Measurements from ENCODE around the gene NEDD9.

Gene NEDD9

DNA sequence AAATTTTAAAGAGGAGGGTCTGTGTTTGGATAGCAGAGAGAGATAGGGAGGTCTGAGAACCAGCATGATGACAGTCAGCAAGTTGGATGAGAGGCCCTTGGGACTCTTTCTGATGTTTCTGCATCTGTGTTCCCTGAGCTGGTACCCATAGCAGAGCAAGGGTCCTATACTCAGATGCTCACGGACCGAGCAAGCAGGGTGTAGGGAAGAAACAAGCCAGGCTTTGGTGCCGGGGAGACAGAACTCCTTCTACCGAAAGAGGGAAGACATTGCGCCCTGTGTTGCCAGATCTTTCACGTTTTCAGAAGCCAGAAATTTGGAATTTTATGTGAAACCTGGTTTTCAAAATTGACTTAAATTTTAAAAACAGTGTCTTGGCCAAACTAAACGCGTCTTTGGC lies 34.6 kb downstream of the NEDD9 start:
- H3K4me3 ChIP-seq (ENCODE audit: control insufficient read depth, low read depth, low read length): no peak overlapping the region
- no peak for DNase-seq (ENCODE audit: low read depth)
- TF ChIP-seq, protein P1, sequence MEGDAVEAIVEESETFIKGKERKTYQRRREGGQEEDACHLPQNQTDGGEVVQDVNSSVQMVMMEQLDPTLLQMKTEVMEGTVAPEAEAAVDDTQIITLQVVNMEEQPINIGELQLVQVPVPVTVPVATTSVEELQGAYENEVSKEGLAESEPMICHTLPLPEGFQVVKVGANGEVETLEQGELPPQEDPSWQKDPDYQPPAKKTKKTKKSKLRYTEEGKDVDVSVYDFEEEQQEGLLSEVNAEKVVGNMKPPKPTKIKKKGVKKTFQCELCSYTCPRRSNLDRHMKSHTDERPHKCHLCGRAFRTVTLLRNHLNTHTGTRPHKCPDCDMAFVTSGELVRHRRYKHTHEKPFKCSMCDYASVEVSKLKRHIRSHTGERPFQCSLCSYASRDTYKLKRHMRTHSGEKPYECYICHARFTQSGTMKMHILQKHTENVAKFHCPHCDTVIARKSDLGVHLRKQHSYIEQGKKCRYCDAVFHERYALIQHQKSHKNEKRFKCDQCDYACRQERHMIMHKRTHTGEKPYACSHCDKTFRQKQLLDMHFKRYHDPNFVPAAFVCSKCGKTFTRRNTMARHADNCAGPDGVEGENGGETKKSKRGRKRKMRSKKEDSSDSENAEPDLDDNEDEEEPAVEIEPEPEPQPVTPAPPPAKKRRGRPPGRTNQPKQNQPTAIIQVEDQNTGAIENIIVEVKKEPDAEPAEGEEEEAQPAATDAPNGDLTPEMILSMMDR (conservative IDR thresholded peaks at IDR 0.05; ENCODE audit: control insufficient read depth, insufficient read depth, low read depth, low read length): no peak

DNA sequence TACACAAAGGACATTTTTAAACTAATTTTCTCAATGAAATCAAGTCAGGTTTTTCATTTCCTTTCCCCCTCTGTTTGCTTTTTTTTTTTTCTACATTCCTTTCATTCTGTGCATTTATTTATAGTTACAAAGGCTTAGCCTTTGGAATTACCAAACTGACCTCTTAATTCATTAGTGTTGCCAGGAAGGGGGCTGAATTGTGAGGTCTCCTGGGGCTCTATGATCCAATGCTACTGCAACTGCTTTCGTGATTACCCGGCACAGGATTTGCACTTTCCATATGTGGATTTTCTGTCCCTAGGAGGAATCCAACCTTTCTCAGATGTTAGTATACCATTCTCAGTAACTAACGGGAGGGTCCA lies 35.3 kb downstream of the NEDD9 start:
- TF ChIP-seq, protein P1 (conservative IDR thresholded peaks at IDR 0.05; ENCODE audit: control insufficient read depth, insufficient read depth, low read depth, low read length): no peak
- H3K4me3 ChIP-seq (ENCODE audit: control insufficient read depth, low read depth, low read length): no peak overlapping the region
- peak; percentile 77 for DNase-seq (ENCODE audit: low read depth)

DNA sequence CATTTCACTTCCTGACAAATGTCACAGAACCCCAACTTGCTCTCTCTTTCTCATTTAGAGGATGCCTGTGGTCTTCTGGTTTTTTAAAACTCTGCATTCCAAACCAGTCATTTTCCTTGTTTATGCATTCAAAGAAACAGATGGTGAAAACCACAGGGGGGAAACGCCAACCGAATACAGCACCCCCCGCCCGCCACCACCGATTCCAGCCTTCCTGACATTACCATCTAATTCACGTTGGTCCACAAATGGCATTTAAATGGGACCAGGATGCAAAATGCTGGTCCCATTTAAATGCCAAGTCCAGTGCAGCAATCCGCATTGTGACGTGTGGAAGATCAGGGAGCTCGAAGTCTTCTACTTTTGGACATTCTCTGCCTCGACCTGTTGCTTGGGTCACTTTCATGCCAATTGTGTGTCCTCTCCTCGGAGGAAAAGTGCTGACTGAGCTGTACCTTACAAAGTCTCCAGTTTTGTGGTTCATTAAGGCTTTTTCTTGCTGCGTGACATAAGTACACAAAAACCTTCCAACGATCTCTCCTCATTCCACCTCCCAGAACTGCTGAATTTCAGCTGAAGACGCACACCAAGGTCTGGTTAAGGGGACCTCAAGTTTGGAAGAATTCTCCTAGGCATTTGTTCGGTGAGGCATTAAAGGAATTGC lies 35.8 kb downstream of the NEDD9 start:
- DNase-seq (ENCODE audit: low read depth): peak; percentile 34
- no peak overlapping the region for H3K4me3 ChIP-seq (ENCODE audit: control insufficient read depth, low read depth, low read length)
- TF ChIP-seq, protein P1 (conservative IDR thresholded peaks at IDR 0.05; ENCODE audit: control insufficient read depth, insufficient read depth, low read depth, low read length): no peak

DNA sequence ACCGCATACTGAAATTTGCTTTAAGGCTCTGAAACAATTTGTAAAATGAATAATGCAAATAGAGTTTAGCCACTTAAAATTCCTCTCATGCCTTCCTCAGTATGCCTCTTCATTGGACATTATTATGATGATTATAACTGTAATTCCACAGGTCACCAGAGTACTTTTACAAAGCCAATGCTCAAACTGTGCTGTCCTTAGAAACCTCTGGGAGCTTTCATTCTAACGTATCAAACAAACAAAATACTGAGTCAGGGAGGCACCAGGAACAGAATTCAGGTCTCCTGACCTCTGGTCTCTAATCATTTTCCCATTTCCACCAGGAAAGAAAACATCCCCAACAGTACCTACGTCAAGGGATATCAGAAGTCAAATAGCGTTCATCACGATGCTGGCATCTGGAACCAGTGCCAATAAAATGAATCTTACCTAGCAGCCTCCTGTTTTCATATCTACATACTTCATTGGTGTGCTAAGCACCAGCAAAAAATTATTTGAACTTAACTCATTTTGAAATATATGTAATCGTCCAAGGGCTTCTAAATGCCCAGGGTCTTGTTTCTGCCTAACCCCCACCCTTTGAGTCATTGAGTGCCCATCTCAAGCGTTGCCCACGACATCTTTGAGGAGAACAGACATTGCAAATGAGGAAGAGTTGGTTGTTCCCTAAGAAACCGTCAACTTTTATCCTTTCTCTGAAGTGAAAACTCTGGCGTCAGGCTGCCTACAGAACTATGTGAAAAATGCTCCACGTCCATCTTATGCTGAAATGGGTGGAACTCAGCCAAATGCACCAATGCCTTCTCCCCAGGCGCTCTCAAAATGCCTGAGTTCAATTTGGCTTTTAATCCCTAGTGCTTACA lies 37.9 kb downstream of the NEDD9 start:
- H3K4me3 ChIP-seq (ENCODE audit: control insufficient read depth, low read depth, low read length): no peak overlapping the region
- TF ChIP-seq, protein P1 (conservative IDR thresholded peaks at IDR 0.05; ENCODE audit: control insufficient read depth, insufficient read depth, low read depth, low read length): no peak
- peak; percentile 52 for DNase-seq (ENCODE audit: low read depth)

DNA sequence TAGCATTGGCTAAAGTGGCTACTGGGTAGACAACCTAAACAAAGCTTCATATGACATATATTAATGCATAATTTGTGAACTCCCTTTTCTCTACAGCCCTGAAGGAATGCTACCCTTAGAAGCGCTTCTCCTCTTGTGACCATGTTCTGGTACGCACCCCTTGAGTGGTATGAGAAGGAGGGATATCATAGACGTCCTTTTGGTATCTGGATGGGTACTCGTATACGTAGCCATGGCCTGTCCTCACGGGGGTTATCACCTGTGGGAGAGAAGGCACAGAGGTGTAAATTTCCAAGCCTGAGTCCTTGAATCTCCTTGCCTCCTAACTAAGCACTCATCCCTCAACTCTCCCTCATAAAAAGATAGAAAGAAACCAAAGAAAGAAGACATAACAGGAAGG lies 39.0 kb downstream of the NEDD9 start:
- no peak overlapping the region for H3K4me3 ChIP-seq (ENCODE audit: control insufficient read depth, low read depth, low read length)
- TF ChIP-seq, protein P1 (conservative IDR thresholded peaks at IDR 0.05; ENCODE audit: control insufficient read depth, insufficient read depth, low read depth, low read length): no peak
- no peak for DNase-seq (ENCODE audit: low read depth)

DNA sequence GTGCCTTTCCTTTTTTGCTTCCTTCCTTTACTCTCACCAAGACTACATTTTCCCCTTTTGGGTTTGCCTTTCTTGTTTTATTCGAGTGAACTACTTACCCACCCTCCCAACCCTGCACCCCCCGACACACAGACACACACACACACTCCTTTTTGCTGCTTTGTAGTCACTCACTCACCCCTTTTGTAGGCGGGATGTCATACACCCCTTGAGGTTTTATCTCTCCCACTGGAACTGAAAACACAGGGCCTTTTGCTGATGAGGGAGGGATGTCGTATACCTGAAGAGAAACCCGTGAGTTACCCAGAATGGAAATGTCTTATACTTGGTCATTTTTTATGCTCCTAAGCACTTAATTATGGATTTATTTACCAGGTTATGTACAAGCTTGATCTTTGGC lies 40.3 kb downstream of the NEDD9 start:
- TF ChIP-seq, protein P1 (conservative IDR thresholded peaks at IDR 0.05; ENCODE audit: control insufficient read depth, insufficient read depth, low read depth, low read length): no peak
- no peak overlapping the region for H3K4me3 ChIP-seq (ENCODE audit: control insufficient read depth, low read depth, low read length)
- no peak for DNase-seq (ENCODE audit: low read depth)
